ENCODE measurements around the gene ERVFRD-1. TPM values are rescaled to one million over a fixed set of nuclear protein-coding genes. Genes with fewer than 3 reads are reported as not detected.

The ERVFRD-1 gene
- total RNA-seq, 1 donor from 2014 or later = 0.10 TPM

Small RNA genes within 50 kb of the gene (small RNA-seq; reads per million reads assigned to genes)
- not detected for gene AL136139.1 (ENCODE audit: low replicate concordance)

Other genes with a start within 250 kb of the ERVFRD-1 start
- gene GCM2, start 229.7 kb downstream of the ERVFRD-1 start, total RNA-seq = not detected
- 1.5 TPM for gene SYCP2L, start 224.7 kb downstream of the ERVFRD-1 start, total RNA-seq
- 1.4 TPM for gene ELOVL2, start 67.4 kb downstream of the ERVFRD-1 start, total RNA-seq
- 18.5 TPM for gene SMIM13, start 17.9 kb downstream of the ERVFRD-1 start, total RNA-seq
- 50.0 TPM for gene NEDD9, start 120.9 kb upstream of the ERVFRD-1 start, total RNA-seq

Measured in tongue (tissue), 2 donors.